Activated CD4-positive, alpha-beta T cell treated with anti-CD3 and anti-CD28 coated beads, Interleukin-2, amount 10 ng/mL, durations not matched to agents 7 days and 5 days (primary cell): ENCODE results near the gene TRAPPC2L. TPM values are rescaled to one million over a fixed set of nuclear protein-coding genes. Genes with fewer than 3 reads are reported as not detected.

Experiments used
- CTCF ChIA-PET: fragments of 350-600 bp; sonication (Branson Sonifier 250); formaldehyde crosslinking; loops from one replicate; lab custom pipeline; 2021; ENCODE audit warnings: antibody characterized with exemption; lab: Charles Lee
- POLR2A ChIA-PET: fragments of 350-600 bp; sonication (Branson Sonifier 250); formaldehyde crosslinking; loops from one replicate; lab custom pipeline; 2021; ENCODE audit warnings: antibody characterized with exemption; lab: Charles Lee
- DNase-seq: peaks from one replicate; pipeline ENCODE4 v3.0.0-alpha.2; 2020
- H3K27ac Mint-ChIP-seq: one replicate; pipeline ENCODE4 v1.8.0; 2021; ENCODE audit warnings: mild to moderate bottlenecking, moderate library complexity, mixed read lengths
- H3K27me3 Mint-ChIP-seq: one replicate; pipeline ENCODE4 v1.8.0; 2021; ENCODE audit warnings: mixed read lengths
- H3K36me3 Mint-ChIP-seq: one replicate; pipeline ENCODE4 v1.8.0; 2021; ENCODE audit warnings: low read depth, mixed read lengths
- H3K4me1 Mint-ChIP-seq: one replicate; pipeline ENCODE4 v1.8.0; 2021; ENCODE audit warnings: mixed read lengths
- H3K4me3 Mint-ChIP-seq: one replicate; pipeline ENCODE4 v1.8.0; 2021; ENCODE audit warnings: mild to moderate bottlenecking, moderate library complexity, mixed read lengths
- H3K9me3 Mint-ChIP-seq: one replicate; pipeline ENCODE4 v1.8.0; 2021; ENCODE audit warnings: mixed read lengths
- total RNA-seq, 2 experiments: library from RNA; stranded (reverse); gene quantifications; one replicate each; pipeline ENCODE4 v1.2.3, GENCODE V29; 2021

The TRAPPC2L gene
- total RNA-seq, 2 experiments from 2014 or later, result 47.7 to 55.7 TPM

DNA sequence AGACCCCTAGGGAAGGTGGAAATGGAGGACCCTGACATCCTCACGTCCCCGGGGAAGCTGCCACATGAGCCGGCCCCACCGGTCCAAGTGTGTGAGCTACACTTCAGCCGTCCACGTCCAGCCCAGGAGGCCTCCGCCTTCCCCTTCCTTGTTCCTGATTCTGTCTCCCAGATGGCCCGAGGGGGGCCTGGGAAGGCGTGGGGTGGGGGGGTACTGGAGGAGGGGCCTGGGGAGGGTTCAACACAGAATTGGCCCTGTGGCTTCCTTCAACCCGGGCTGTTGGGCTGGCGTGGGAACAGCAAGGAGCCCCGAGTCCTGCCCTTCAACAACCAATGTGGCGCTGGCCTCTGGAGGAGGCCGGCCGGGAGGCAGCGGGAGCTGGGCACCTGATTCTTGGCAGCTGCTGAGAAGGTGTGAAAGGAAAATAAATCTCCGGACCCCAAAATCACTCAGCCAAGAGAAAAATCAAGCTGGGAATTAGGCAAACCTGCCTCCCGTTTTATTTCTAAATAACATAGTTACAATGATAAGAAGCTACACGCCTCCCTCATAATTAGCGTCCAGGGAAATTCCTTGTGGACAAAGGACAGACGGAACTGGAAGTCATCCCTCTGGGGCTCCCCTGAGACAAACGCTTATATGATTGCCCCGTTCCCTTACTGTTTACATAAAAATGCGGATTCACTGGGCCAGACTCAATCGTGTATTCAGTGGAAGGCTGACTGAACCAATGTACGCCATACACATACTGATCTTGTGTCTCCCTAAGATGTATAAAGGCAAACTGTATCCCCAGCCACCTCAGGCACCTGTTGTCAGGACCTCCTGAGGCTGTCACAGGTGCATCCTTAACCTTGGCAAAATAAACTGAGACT, 43.4 kb upstream of the TRAPPC2L start:
- no peak for DNase-seq
- Mint-ChIP-seq H3K4me1 (peaks cover 15% of the 10 kb centered on the region), H3K27me3 (no peaks in the 10 kb centered on the region), H3K4me3 (peak overlapping the region; percentile 31), H3K36me3 (peaks cover 11% of the 10 kb centered on the region), H3K9me3 (no peaks in the 10 kb centered on the region), H3K27ac (peak overlapping the region; percentile 13)
- ChIA-PET POLR2A (no interaction called here), CTCF (interaction anchor here (0.8 to 2.6 kb wide), 6 partner anchors 32 to 403 kb away, joined by 3 to 11 read pairs (median 4); no protein-coding TSS in a partner anchor)

DNA sequence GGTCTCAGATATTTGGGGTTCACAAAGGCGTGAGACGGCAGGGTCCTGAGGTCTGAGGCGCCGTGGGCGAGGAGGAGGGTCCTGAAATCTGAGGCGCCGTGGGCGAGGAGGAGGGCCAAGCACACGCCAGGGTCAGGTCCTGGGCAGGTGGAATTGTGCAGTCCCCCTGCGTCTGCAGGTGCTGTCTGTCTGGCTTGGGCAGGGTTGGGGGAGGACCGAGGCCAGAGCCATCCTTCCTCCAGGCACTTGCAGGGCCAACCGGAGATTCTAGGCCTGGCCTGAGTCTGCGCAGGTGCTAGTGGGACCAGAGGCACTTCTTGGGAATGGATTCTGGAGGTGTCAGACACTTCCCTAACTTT, 42.8 kb upstream of the TRAPPC2L start:
- Mint-ChIP-seq H3K27me3 (no peaks in the 10 kb centered on the region), H3K27ac (no peak overlapping the region), H3K36me3 (peaks cover 6% of the 10 kb centered on the region), H3K4me1 (peaks cover 14% of the 10 kb centered on the region), H3K9me3 (no peaks in the 10 kb centered on the region), H3K4me3 (no peak overlapping the region)
- ChIA-PET CTCF (interaction anchor here (0.9 to 2.6 kb wide), 2 partner anchors 77 to 280 kb away, joined by 3 to 11 read pairs; partner anchors contain the start of gene ACSF3), POLR2A (no interaction called here)
- no peak for DNase-seq

DNA sequence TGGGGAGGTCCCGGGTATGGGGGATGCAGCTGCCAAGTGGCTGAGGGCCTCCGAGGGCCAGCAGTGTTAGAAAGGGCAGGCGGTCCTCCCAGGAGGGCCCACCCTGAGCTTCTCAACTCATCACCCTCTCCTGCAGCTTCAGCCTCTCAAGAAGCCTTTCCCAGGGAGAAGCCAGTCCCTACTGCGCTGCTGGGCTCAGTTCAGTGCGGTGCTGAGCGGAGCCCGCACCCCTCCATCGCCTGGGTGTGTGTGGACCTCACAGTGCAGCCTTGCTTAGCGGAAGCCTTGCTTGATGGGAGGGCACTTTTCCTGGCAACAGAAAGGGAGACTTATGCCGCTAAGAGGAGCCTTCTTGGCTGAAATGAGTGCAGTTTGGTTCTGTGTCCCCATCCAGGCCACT, 41.7 kb upstream of the TRAPPC2L start:
- Mint-ChIP-seq H3K4me3 (no peak overlapping the region), H3K4me1 (peaks cover 9% of the 10 kb centered on the region), H3K27ac (no peak overlapping the region), H3K9me3 (no peaks in the 10 kb centered on the region), H3K27me3 (no peaks in the 10 kb centered on the region), H3K36me3 (peaks cover under 1% of the 10 kb centered on the region)
- DNase-seq, result no peak
- CTCF ChIA-PET, result interaction anchor here (0.9 to 1.7 kb wide), 3 partner anchors 42 to 352 kb away, joined by 3 to 6 read pairs (median 5); partner anchors contain the start of genes ACSF3, GALNS and TRAPPC2L
- POLR2A ChIA-PET, result no interaction called here

DNA sequence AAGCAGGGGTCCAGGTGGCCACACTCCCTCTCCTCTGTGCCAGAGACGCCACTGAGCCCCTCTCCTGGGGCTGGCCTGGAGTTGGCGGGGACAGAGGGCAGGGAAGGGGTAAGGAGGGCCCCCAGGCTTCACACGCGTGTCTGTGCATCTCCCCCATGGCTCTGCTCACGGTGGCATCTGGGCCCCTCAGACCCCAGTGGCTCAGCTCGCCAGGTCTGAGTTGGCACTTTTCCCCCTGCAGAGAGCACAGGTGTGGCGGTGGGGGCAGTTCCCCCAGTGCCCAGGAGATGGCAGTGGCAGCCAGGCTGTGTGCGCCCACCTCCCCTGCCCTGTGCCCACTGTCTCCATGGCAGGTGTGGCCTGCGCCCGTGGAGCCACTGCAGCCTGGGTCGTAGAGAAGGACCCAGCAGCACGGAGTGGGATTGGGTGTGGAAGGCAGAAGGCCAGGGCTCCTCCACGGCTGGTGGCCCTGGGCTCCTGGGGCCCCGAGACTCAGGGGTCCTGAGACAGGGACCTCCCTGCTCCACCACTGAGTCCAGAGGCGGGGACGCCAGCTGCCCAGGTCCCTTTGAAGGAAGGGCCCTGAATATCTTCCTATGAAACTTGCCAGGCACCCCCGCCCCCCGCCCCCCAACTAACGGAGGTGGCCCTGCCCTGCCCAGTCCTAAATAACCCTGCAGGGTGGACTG, 40.9 kb upstream of the TRAPPC2L start:
- no peaks in the 10 kb centered on the region for H3K9me3 Mint-ChIP-seq
- peaks cover 7% of the 10 kb centered on the region for H3K4me1 Mint-ChIP-seq
- H3K4me3 Mint-ChIP-seq, result no peak overlapping the region
- ChIA-PET POLR2A (no interaction called here), CTCF (interaction anchor here (0.6 to 1.7 kb wide), 5 partner anchors 10 to 351 kb away, joined by 3 to 6 read pairs (median 4); partner anchors contain the start of genes GALNS and TRAPPC2L)
- peak; percentile 64 for DNase-seq
- no peaks in the 10 kb centered on the region for H3K27me3 Mint-ChIP-seq
- H3K27ac Mint-ChIP-seq, result peak overlapping the region; percentile 31
- H3K36me3 Mint-ChIP-seq, result no peaks in the 10 kb centered on the region

DNA sequence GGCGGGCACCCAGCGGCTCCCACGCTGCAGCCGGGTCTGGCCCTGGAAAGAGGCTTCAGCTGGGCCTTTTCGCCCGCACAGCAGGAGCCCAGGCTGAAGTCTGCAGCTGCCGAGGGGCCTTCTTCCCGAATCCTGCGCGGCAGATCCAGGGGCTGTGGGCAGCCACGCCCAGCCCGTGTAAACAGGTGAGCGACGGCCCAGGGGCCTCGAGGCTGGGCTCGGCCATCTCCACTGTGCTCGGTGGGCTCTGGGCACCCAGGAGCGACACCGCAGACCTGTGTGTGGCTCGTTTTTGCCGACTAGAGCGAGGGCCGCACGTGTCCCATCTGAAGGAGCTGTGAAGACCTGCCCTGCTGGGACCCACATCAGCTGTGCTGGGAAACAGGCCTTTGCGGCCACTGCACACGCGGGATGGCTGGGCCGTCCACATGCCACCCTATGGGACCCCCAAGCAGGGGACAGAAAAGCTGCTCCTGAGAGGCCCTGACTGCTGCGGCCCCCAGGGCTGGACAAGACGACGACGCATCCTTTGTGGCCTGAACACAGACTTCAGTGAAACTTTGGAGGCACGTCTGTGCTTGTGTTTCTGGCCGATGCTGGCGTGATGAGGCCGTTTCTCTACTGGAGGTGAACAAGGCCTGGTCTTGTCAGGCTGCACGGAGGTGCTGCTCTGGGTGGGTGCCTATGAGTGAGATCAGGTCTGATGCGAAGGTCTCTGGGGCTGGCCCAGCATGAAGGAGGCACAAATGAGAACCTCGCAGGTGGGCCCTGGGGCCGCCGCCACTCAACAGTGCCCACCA, 40.0 kb upstream of the TRAPPC2L start:
- POLR2A ChIA-PET, result no interaction called here
- Mint-ChIP-seq H3K4me1 (peaks cover 6% of the 10 kb centered on the region), H3K27me3 (no peaks in the 10 kb centered on the region), H3K27ac (no peak overlapping the region), H3K36me3 (no peaks in the 10 kb centered on the region), H3K4me3 (no peak overlapping the region), H3K9me3 (no peaks in the 10 kb centered on the region)
- DNase-seq, result no peak
- CTCF ChIA-PET, result interaction anchor here (0.6 to 1.1 kb wide), 4 partner anchors 10 to 350 kb away, joined by 3 to 4 read pairs (median 3); no protein-coding TSS in a partner anchor

DNA sequence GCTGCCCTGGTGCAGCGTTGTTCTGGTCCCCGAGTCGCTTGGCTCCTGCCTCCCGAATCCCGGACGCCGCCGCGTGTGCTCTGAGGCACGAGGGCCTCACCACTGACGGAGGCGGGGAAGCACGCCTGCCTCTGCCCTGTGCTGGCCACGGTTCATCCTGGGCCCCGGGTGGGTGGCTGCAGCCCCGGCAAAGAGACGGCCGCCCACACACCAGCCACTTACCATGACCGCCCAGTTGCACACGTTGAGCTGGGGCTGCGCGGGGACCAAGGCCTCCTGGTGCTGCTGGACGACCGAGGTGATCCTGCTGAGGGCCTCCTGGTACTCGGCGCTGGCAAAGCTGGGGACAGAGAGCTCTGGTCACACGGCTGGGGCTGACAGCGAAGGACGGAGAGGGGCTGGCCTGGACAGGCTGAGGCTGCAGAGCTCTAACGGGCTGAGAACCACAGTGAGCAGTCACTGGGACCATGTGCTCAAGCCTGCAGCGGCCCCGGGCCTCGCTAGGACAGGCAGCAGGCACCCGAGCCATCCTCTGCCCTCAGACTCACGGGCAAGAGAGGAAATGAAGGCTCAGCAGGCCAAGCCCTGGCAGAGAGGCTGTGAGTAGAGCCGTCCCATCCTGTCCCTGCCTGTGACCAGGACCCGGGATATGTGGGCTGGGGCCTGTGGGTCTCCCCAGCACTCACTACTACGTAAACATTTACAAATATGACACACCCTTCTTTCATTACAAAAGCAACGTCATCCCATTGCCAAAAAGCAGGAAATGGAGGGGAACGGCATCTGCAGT, 38.9 kb upstream of the TRAPPC2L start:
- H3K27ac Mint-ChIP-seq, result no peak overlapping the region
- H3K4me3 Mint-ChIP-seq, result no peak overlapping the region
- H3K36me3 Mint-ChIP-seq, result no peaks in the 10 kb centered on the region
- CTCF ChIA-PET, result interaction anchor here (1.1 kb wide), 2 partner anchors 8 to 245 kb away, joined by 3 read pairs; no protein-coding TSS in a partner anchor
- POLR2A ChIA-PET, result no interaction called here
- H3K4me1 Mint-ChIP-seq, result no peaks in the 10 kb centered on the region
- no peaks in the 10 kb centered on the region for H3K9me3 Mint-ChIP-seq
- DNase-seq, result no peak
- no peaks in the 10 kb centered on the region for H3K27me3 Mint-ChIP-seq

DNA sequence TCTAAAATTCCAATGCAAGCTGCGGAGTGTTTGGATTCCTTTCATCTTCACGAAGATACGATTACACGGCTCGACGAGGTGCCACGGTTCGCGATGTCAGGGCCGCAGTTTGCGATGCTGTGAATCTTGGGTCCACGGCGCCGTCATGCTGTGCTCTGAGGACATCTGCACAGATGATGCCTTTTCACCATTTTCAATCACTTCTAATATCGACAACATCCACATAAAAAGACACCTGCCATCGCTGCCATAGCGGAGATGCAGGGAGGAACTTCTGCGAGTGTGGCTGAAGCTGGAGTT, 38.4 kb upstream of the TRAPPC2L start:
- no peaks in the 10 kb centered on the region for H3K36me3 Mint-ChIP-seq
- ChIA-PET CTCF (interaction anchor here (1.1 kb wide), 1 partner anchor 9 kb away, joined by 3 read pairs; no protein-coding TSS in a partner anchor), POLR2A (no interaction called here)
- H3K27ac Mint-ChIP-seq, result no peak overlapping the region
- H3K9me3 Mint-ChIP-seq, result no peaks in the 10 kb centered on the region
- H3K4me1 Mint-ChIP-seq, result no peaks in the 10 kb centered on the region
- no peak for DNase-seq
- H3K27me3 Mint-ChIP-seq, result no peaks in the 10 kb centered on the region
- no peak overlapping the region for H3K4me3 Mint-ChIP-seq

DNA sequence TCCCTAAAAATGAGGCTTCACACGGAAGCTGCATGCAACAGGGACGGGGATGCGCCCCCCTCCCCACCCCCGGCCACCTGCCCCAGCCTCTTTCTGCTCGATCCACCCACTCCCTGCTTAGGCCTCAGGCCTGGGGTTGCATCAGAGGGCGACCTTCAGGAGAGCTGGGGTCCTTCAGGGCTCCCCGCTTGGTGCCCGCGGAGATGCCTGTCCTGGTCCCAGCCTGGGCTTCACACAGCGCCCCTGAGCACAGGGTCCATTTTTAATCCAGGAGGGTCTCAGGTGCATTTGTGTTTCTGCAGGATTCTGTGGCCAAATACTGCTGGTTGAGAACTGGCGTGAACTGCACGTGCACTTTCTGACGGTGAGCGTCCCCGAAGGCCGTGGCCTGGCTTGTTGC, 37.8 kb upstream of the TRAPPC2L start:
- ChIA-PET CTCF (interaction anchor here (1.1 to 2.0 kb wide), 2 partner anchors 10 to 38 kb away, joined by 3 to 7 read pairs; partner anchors contain the start of genes GALNS and TRAPPC2L), POLR2A (no interaction called here)
- H3K36me3 Mint-ChIP-seq, result no peaks in the 10 kb centered on the region
- no peak overlapping the region for H3K4me3 Mint-ChIP-seq
- H3K27me3 Mint-ChIP-seq, result no peaks in the 10 kb centered on the region
- no peaks in the 10 kb centered on the region for H3K4me1 Mint-ChIP-seq
- no peak for DNase-seq
- H3K9me3 Mint-ChIP-seq, result no peaks in the 10 kb centered on the region
- H3K27ac Mint-ChIP-seq, result no peak overlapping the region

DNA sequence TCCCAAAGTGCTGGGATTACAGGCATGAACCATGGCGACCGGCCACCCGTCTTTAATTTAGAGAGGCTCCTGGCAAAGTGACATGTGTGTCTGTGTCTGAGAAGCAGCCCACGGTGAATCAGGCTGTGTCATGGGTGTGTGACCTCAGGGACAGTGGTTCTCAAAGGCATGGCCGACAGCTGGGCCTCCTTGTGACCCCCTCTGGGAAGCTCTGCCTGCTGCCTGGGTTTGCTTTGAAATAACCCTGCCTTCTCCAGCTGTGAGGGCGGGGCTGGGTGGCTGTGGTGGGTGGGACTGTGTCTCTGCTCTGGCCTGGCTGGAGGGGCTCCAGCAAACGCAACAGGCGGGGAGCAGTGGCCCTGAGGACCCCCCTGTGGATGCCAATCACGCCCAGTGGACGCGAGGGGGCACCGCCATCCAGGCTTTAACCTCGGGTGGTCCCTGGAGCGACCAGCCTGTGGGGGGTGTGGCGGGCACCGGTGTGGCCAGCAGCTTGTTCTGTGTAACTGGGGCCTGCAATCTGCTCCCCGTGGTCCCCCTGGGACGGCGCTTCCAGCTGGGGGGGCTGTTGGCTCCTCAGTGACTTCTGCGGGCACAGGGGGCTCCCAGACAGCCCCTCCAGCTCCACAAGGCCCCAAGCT, 36.4 kb upstream of the TRAPPC2L start:
- CTCF ChIA-PET, result interaction anchor here (1.5 to 2.0 kb wide), 2 partner anchors 8 to 37 kb away, joined by 4 to 7 read pairs; partner anchors contain the start of genes APRT, GALNS and TRAPPC2L
- Mint-ChIP-seq H3K27me3 (no peaks in the 10 kb centered on the region), H3K4me3 (no peak overlapping the region), H3K27ac (no peak overlapping the region), H3K9me3 (no peaks in the 10 kb centered on the region), H3K4me1 (no peaks in the 10 kb centered on the region), H3K36me3 (no peaks in the 10 kb centered on the region)
- POLR2A ChIA-PET, result interaction anchor here (0.7 kb wide), 1 partner anchor 231 kb away, joined by 3 read pairs; no protein-coding TSS in a partner anchor
- no peak for DNase-seq

DNA sequence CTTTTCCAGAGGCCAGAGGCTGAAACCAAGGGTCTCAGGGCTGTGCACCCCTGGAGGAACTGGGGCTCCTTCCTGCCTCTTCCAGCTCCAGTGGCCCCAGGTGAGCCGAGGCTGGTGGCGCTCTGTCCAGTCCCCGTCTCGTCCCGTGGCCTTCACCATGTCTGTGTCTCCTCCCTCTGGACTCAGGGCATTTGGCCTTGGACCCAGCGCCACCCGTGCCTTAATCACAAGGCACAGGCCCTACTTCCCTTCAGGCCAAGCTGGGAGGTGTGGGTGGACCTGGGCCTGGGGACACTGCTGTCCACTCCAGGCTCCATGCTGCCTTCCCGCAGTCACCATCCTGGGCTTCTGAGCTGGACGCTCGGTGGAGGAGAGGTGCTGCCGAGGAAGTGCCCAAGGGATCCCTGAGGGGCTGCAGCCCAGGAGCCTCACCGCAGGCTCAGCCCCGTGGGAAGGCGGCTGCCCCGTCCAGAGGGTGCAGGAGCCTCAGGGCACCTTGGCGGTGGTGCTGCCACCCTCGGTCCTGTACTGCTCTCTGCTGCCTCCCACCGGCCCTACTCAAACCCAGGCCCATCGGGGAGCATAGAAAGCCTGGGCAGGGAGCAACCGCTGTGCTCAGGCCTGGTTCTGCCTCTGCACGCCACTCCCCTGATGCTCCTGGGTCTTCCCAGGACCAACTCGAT, 35.6 kb upstream of the TRAPPC2L start:
- CTCF ChIA-PET, result interaction anchor here (1.5 kb wide), 1 partner anchor 9 kb away, joined by 4 read pairs; the partner anchor contains the start of gene APRT
- H3K4me3 Mint-ChIP-seq, result no peak overlapping the region
- H3K9me3 Mint-ChIP-seq, result no peaks in the 10 kb centered on the region
- POLR2A ChIA-PET, result interaction anchor here (0.7 kb wide), 1 partner anchor 230 kb away, joined by 3 read pairs; no protein-coding TSS in a partner anchor
- no peak for DNase-seq
- no peaks in the 10 kb centered on the region for H3K4me1 Mint-ChIP-seq
- H3K27me3 Mint-ChIP-seq, result no peaks in the 10 kb centered on the region
- no peak overlapping the region for H3K27ac Mint-ChIP-seq
- no peaks in the 10 kb centered on the region for H3K36me3 Mint-ChIP-seq
